GM23248 (cell line): ENCODE results near the gene UBTD2.

Experiments used
- EZH2 ChIP-seq: fragments of 200-600 bp; sonication (generic); IDR thresholded peaks from 2 replicates; pipeline ENCODE4 v1.6.1; 2018; ENCODE audit warnings: antibody characterized with exemption, mild to moderate bottlenecking; ENCODE audit not compliant: insufficient read depth, poor library complexity, severe bottlenecking
- EZH2phosphoT487 ChIP-seq: fragments of 200-600 bp; sonication (generic); IDR thresholded peaks from 2 replicates; pipeline ENCODE4 v1.6.1; 2018; ENCODE audit warnings: antibody characterized with exemption, moderate library complexity, mild to moderate bottlenecking, low read depth; ENCODE audit not compliant: insufficient read depth

GRCh38 chr5:172175263-172175719 is 108.3 kb downstream of the UBTD2 start:
- no peak for TF ChIP-seq EZH2phosphoT487
- no peak for TF ChIP-seq EZH2
